ENCODE data around the gene LTF. TPM values are rescaled to one million over a fixed set of nuclear protein-coding genes. Genes with fewer than 3 reads are reported as not detected.

Gene LTF
- total and polyA plus RNA-seq, 2 experiments from 2014 or later, result 0.73 to 1.3 TPM

GRCh38 chr3:46470831-46471230 is 6.1 kb upstream of the LTF start:
- DNase-seq (ENCODE audit: low spot score) (no peak), ATAC-seq (no peak)
- H3K9me3 Mint-ChIP-seq, result peaks cover 12% of the 10 kb centered on the region; the same call in 2 of the 3 replicates
- Histone ChIP-seq H3K79me2 (replicated peaks; ENCODE audit: insufficient read depth) (no peaks in the 10 kb centered on the region), H3K9me2 (ENCODE audit: insufficient read depth) (peaks cover 4% of the 10 kb centered on the region; the same call in 1 of the 2 replicates), H3K4me1 (ENCODE audit: insufficient read depth) (no peaks in the 10 kb centered on the region), H3F3A (replicated peaks; ENCODE audit: low read depth) (no peaks in the 10 kb centered on the region), H3K4me2 (no peak overlapping the region), H3K36me3 (ENCODE audit: insufficient read depth) (peaks cover 2% of the 10 kb centered on the region; the same call in 1 of the 2 replicates), H3K4me3 (no peak overlapping the region), H2AFZ (no peak overlapping the region), H3K27me3 (ENCODE audit: insufficient read depth) (peaks cover 9% of the 10 kb centered on the region), H3K27ac (ENCODE audit: low read depth) (no peak overlapping the region), H4K20me1 (replicated peaks; ENCODE audit: insufficient read depth) (no peaks in the 10 kb centered on the region)
- peaks cover 10% of the 10 kb centered on the region for H3K27me3 Mint-ChIP-seq (ENCODE audit: insufficient read depth, low read depth, poor library complexity)
- no peak overlapping the region for H3K27ac Mint-ChIP-seq
- H3K36me3 Mint-ChIP-seq (ENCODE audit: low read depth), result no peaks in the 10 kb centered on the region; the same call in 2 of the 3 replicates
- H3K4me1 Mint-ChIP-seq, result no peaks in the 10 kb centered on the region
- H3K4me3 Mint-ChIP-seq, result no peak overlapping the region
- TF ChIP-seq REST (IDR thresholded peaks at IDR 0.05; ENCODE audit: unreplicated experiment) (no peak), NANOG (IDR thresholded peaks at IDR 0.05; ENCODE audit: borderline replicate concordance) (no peak)

- H3K27ac Mint-ChIP-seq, result no peak overlapping the region
- H3K4me3 ChIP-seq, result no peak overlapping the region
- TF ChIP-seq CREB1 (CRISPR knock-in tag; IDR thresholded peaks at IDR 0.05; ENCODE audit: low read depth), result no peak
- TF ChIP-seq EZH2phosphoT487 (IDR thresholded peaks at IDR 0.05; ENCODE audit: unreplicated experiment), result no peak
- no peak for TF ChIP-seq ZNF114 (CRISPR knock-in tag; IDR thresholded peaks at IDR 0.05)
- TF ChIP-seq CTCF (conservative IDR thresholded peaks at IDR 0.05; ENCODE audit: low read depth in 2 of 2), result no peak
- TF ChIP-seq NANOG (IDR thresholded peaks at IDR 0.05; ENCODE audit: borderline replicate concordance), result no peak
- no peak for TF ChIP-seq EZH2 (IDR thresholded peaks at IDR 0.05; ENCODE audit: low read depth, unreplicated experiment)
- TF ChIP-seq ZNF462 (CRISPR knock-in tag; IDR thresholded peaks at IDR 0.05), result no peak
- TF ChIP-seq STAT1 (IDR thresholded peaks at IDR 0.05; ENCODE audit: unreplicated experiment), result no peak
These were observed 5.1 kb upstream of the LTF start for GRCh38 chr3:46469680-46470357.

More at GRCh38 chr3:46469680-46470357, 5.1 kb upstream of the LTF start:
- H3K27ac ChIP-seq (ENCODE audit: low read depth), result no peak overlapping the region
- H3K36me3 Mint-ChIP-seq (ENCODE audit: low read depth), result no peaks in the 10 kb centered on the region
- peaks cover 6% of the 10 kb centered on the region; the same call in 1 of the 2 replicates for H3K4me1 ChIP-seq (ENCODE audit: insufficient read depth)
- no peaks in the 10 kb centered on the region for H3K79me2 ChIP-seq (replicated peaks; ENCODE audit: insufficient read depth)
- H2AFZ ChIP-seq, result no peak overlapping the region
- H3K9me2 ChIP-seq (ENCODE audit: insufficient read depth), result peaks cover 4% of the 10 kb centered on the region; the same call in 1 of the 2 replicates
- DNase-seq (ENCODE audit: low spot score) (no peak), ATAC-seq (no peak)
- H3K9me3 Mint-ChIP-seq, result peaks cover 6% of the 10 kb centered on the region; the same call in 2 of the 3 replicates
- no peak overlapping the region for H3K4me2 ChIP-seq
- no peak overlapping the region for H3K4me3 Mint-ChIP-seq
- H4K20me1 ChIP-seq (replicated peaks; ENCODE audit: insufficient read depth), result no peaks in the 10 kb centered on the region
- no peaks in the 10 kb centered on the region; the same call in 1 of the 2 replicates for H3K36me3 ChIP-seq (ENCODE audit: insufficient read depth)
- no peaks in the 10 kb centered on the region for H3F3A ChIP-seq (replicated peaks; ENCODE audit: low read depth)
- H3K27me3 Mint-ChIP-seq (ENCODE audit: insufficient read depth, low read depth, poor library complexity), result peaks cover 15% of the 10 kb centered on the region
- no peaks in the 10 kb centered on the region; the same call in 1 of the 3 replicates for H3K4me1 Mint-ChIP-seq
- peaks cover 19% of the 10 kb centered on the region for H3K27me3 ChIP-seq (ENCODE audit: insufficient read depth)
